Measurements from ENCODE around the gene PIGV.
"Not testable (repeated sequence)": the region's sequence is repeated elsewhere in the genome, so short reads cannot be mapped to it uniquely, and the experiment has no call there.

PIGV gene

GRCh38 chr1:26797627-26798026, 9.9 kb downstream of the PIGV start:
- no peak for DNase-seq

- DNase-seq, result peak; percentile 45
These were observed 11.9 kb downstream of the PIGV start for GRCh38 chr1:26799479-26800142.

- not testable (repeated sequence) for DNase-seq
These were observed 16.2 kb downstream of the PIGV start for GRCh38 chr1:26803932-26804331.

- DNase-seq, result peak; percentile 86
These were observed 22.4 kb downstream of the PIGV start for GRCh38 chr1:26810105-26810504.

- no peak for DNase-seq
These were observed 23.3 kb downstream of the PIGV start for GRCh38 chr1:26811057-26811456.

GRCh38 chr1:26811708-26812107, 24.0 kb downstream of the PIGV start:
- no peak for DNase-seq

- DNase-seq, result no peak
These were observed 26.6 kb downstream of the PIGV start for GRCh38 chr1:26814377-26814776.

GRCh38 chr1:26814893-26815292, 27.1 kb downstream of the PIGV start:
- no peak for DNase-seq

GRCh38 chr1:26820784-26821269, 33.1 kb downstream of the PIGV start:
- DNase-seq, result peak; percentile 48

GRCh38 chr1:26822737-26823395, 35.1 kb downstream of the PIGV start:
- no peak for DNase-seq

GRCh38 chr1:26824731-26825130, 37.0 kb downstream of the PIGV start:
- DNase-seq, result no peak

GRCh38 chr1:26826261-26827105, 38.7 kb downstream of the PIGV start, which contains the start of gene ZDHHC18:
ZDHHC18 (plus strand) TSS chr1:26826688; CDS start chr1:26826805, 117 bp downstream.
- peak; percentile 54 for DNase-seq

- no peak for DNase-seq
These were observed 39.4 kb downstream of the PIGV start for GRCh38 chr1:26827106-26827604.

GRCh38 chr1:26827663-26828062, 39.9 kb downstream of the PIGV start:
- DNase-seq, result no peak

GRCh38 chr1:26828411-26828991, 40.8 kb downstream of the PIGV start:
- DNase-seq, result no peak

- no peak for DNase-seq
These were observed 41.6 kb downstream of the PIGV start for GRCh38 chr1:26829184-26829911.

- no peak for DNase-seq
These were observed 43.3 kb downstream of the PIGV start for GRCh38 chr1:26831059-26831458.

- no peak for DNase-seq
These were observed 43.9 kb downstream of the PIGV start for GRCh38 chr1:26831546-26832248.

GRCh38 chr1:26832249-26832960, 44.7 kb downstream of the PIGV start:
- DNase-seq, result no peak
